ENCODE measurements around the gene AAK1. TPM values are rescaled to one million over a fixed set of nuclear protein-coding genes. Genes with fewer than 3 reads are reported as not detected.
"Not testable (repeated sequence)": the region's sequence is repeated elsewhere in the genome, so short reads cannot be mapped to it uniquely, and the experiment has no call there.

Gene AAK1
- total RNA-seq, 1 donor from 2014 or later, result 72.6 TPM

DNA sequence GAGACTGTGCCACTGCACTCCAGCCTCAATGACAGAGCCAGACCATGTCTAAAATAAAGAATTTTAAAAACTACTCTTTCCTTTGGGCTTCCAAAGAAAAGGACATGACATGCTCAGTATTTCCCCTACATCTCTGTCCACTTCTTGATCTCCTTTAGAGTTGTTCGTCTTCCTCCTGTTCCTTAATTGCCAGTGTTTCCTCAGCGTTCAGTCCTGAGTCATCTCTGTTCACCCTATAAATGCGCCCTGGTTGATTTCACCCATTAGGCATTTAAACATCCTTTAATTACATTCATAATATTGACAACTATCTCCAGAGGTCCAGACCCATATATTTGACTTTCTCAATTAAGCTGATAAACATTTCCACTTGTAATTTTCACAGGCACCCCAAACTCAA, 64.0 kb downstream of the AAK1 start:
- TF ChIP-seq, protein P1, sequence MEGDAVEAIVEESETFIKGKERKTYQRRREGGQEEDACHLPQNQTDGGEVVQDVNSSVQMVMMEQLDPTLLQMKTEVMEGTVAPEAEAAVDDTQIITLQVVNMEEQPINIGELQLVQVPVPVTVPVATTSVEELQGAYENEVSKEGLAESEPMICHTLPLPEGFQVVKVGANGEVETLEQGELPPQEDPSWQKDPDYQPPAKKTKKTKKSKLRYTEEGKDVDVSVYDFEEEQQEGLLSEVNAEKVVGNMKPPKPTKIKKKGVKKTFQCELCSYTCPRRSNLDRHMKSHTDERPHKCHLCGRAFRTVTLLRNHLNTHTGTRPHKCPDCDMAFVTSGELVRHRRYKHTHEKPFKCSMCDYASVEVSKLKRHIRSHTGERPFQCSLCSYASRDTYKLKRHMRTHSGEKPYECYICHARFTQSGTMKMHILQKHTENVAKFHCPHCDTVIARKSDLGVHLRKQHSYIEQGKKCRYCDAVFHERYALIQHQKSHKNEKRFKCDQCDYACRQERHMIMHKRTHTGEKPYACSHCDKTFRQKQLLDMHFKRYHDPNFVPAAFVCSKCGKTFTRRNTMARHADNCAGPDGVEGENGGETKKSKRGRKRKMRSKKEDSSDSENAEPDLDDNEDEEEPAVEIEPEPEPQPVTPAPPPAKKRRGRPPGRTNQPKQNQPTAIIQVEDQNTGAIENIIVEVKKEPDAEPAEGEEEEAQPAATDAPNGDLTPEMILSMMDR (IDR thresholded peaks at IDR 0.05), result no peak
- H3K27ac ChIP-seq, result no peak overlapping the region
- H3K4me1 ChIP-seq, result peaks cover 49% of the 10 kb centered on the region
- ATAC-seq (no peak), DNase-seq (no peak)
- H3K36me3 ChIP-seq, result no peaks in the 10 kb centered on the region
- intact Hi-C loops (cut with DNase I), result no loop called here
- no peaks in the 10 kb centered on the region for H3K27me3 ChIP-seq
- H3K9me3 ChIP-seq, result no peaks in the 10 kb centered on the region
- no peak overlapping the region for H3K4me3 ChIP-seq

DNA sequence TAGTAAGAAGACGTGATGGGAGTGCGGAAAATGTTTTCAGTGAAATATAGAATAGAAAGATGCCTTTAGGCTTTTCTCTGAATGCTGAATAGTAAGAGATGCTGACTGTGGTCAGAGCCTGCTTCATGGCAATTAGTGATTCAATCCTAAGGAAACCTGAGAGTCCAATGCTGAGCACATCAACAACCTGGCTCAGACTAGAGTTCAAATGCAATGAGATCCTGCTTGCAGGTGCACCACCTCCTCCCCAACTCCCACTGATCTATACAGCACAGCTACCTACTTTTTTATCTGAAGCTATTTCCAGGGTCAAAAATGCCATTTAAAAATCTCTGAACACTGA, 65.4 kb downstream of the AAK1 start:
- Histone ChIP-seq H3K4me1 (peaks cover 41% of the 10 kb centered on the region), H3K4me3 (no peak overlapping the region), H3K36me3 (no peaks in the 10 kb centered on the region), H3K27ac (no peak overlapping the region), H3K27me3 (no peaks in the 10 kb centered on the region), H3K9me3 (no peaks in the 10 kb centered on the region)
- intact Hi-C loops (cut with DNase I), result no loop called here
- DNase-seq, result no peak
- TF ChIP-seq, protein P1 (IDR thresholded peaks at IDR 0.05), result no peak
- ATAC-seq, result no peak

DNA sequence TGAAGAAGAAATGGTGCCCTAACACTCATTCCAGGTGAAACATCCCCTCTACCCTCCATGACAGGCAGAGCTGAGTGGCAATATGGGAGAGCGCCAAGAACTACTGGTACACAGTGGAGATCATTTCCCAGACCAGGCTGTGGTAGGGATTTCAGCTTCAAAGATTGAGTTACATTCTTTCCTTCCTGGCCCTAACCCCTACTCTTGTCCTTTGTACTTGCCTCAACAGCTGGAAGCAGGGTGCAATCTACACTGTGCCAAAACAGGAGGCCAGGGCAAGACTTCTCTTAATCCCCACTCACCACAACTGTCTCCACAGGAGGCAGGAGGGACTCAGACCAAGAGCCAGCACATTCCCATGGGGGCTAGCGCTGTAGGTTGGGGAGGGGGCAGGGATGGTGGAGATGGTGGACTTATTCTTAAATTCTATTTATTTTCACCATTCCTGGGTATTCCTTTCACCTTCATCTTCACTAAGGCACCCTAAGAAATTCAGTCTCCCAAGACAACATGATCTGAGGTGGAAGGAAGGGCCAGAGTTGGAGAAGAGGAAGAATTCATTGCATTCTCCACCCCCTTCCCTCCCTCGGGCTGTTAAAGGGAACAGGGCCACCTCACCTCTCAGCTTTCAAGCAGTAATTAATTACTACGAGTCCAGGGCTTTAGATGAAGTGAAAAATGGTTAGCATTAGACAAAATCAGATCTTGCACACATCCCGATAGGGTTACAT, 65.9 kb downstream of the AAK1 start:
- H3K27me3 ChIP-seq, result no peaks in the 10 kb centered on the region
- no peaks in the 10 kb centered on the region for H3K36me3 ChIP-seq
- peaks cover 41% of the 10 kb centered on the region for H3K4me1 ChIP-seq
- ATAC-seq (peak; percentile 38), DNase-seq (no peak)
- no peak overlapping the region for H3K27ac ChIP-seq
- TF ChIP-seq, protein P1 (IDR thresholded peaks at IDR 0.05), result no peak
- H3K4me3 ChIP-seq, result no peak overlapping the region
- intact Hi-C loops (cut with DNase I), result no loop called here
- H3K9me3 ChIP-seq, result no peaks in the 10 kb centered on the region

DNA sequence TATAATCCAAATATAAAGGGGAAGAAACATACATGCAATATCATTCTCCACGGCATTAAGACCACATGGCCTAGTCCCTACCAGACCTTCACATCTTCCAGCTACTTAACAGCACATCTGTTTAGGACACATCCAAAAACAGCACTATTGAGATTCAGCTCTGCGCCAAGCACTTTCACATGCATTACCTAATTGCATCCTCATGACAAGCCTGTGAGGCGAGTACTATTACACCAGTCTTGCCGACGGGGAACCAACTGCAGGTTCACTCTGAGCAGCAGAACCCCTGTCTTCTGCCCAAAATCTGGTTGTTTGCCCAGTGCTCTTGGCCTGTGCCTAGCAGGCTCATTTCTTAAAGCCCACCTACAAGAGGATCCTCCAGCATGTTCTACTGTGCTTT, 66.7 kb downstream of the AAK1 start:
- ATAC-seq, result peak; percentile 63

DNA sequence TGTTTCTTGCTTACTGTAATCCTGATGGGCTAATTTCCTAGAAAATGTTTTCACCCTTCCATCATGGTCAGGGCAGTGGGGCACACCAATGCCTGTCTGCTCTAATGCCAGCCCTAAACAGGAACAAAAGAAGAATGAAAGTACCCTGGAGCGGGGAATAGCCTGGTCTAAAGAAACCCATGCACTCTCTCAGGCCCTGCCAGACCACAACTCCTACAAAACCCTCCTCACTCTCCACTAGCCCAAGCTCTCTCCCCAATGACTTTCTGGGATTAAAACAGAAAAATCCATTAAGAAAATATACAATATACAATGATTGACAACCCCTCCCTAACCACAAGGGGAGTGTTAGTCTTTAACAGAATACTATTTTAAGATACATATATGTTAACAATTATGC, 67.6 kb downstream of the AAK1 start:
- H3K27ac ChIP-seq, result no peak overlapping the region
- ATAC-seq, result no peak
- TF ChIP-seq, protein P1 (IDR thresholded peaks at IDR 0.05), result no peak

More for the DNA sequence above, 66.7 kb downstream of the AAK1 start:
- no peak overlapping the region for H3K4me3 ChIP-seq
- no peaks in the 10 kb centered on the region for H3K9me3 ChIP-seq
- DNase-seq, result no peak
- H3K27me3 ChIP-seq, result no peaks in the 10 kb centered on the region
- intact Hi-C loops (cut with DNase I), result no loop called here
- H3K27ac ChIP-seq, result no peak overlapping the region
- TF ChIP-seq, protein P1 (IDR thresholded peaks at IDR 0.05), result no peak
- H3K4me1 ChIP-seq, result peaks cover 39% of the 10 kb centered on the region
- no peaks in the 10 kb centered on the region for H3K36me3 ChIP-seq

DNA sequence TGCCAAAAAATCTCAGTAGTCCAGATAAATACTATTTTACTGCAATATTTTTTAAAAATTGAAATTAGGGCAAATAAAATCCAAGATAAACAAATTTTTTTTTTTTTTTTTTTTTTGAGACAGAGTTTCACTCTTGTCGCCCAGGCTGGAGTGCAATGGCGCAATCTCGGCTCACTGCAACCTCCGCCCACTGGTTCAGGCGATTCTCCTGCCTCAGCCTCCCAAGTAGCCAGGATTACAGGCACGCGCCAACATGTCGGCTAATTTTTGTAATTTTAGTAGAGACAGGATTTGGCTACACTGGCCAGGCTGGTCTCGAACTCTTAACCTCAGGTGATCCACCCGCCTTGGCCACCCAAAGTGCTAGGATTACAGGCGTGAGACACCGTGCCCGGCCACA, 68.2 kb downstream of the AAK1 start:
- H3K4me3 ChIP-seq; H3K27me3 ChIP-seq; ATAC-seq; H3K9me3 ChIP-seq; intact Hi-C loops (cut with DNase I); H3K36me3 ChIP-seq; H3K27ac ChIP-seq: not testable (repeated sequence)
- H3K4me1 ChIP-seq, result peaks cover 42% of the 10 kb centered on the region
- DNase-seq, result peak; percentile 70

More for the DNA sequence above, 67.6 kb downstream of the AAK1 start:
- H3K36me3 ChIP-seq, result no peaks in the 10 kb centered on the region
- DNase-seq, result no peak
- intact Hi-C loops (cut with DNase I), result no loop called here
- H3K27me3 ChIP-seq, result no peaks in the 10 kb centered on the region
- no peaks in the 10 kb centered on the region for H3K9me3 ChIP-seq
- H3K4me1 ChIP-seq, result peaks cover 42% of the 10 kb centered on the region
- H3K4me3 ChIP-seq, result no peak overlapping the region

All from upper lobe of right lung (tissue), 1 donor.